Esophagus mucosa (tissue), 1 donor: ENCODE measurements around the gene SPTLC3. TPM values are rescaled to one million over a fixed set of nuclear protein-coding genes. Genes with fewer than 3 reads are reported as not detected.

Experiments used
- ATAC-seq: fragments of 200-7000 bp; cut with Tn5 transposase; one replicate; pipeline ENCODE4 v1.9.1; 2020
- total RNA-seq: library from RNA; stranded (reverse); gene quantifications from one replicate; pipeline ENCODE4 v1.2.4, GENCODE V29; 2023
- donor health status: DM: yes; HTN: yes; CAD: no.

SPTLC3 gene
- total RNA-seq, 1 donor from 2014 or later = 9.0 TPM

DNA sequence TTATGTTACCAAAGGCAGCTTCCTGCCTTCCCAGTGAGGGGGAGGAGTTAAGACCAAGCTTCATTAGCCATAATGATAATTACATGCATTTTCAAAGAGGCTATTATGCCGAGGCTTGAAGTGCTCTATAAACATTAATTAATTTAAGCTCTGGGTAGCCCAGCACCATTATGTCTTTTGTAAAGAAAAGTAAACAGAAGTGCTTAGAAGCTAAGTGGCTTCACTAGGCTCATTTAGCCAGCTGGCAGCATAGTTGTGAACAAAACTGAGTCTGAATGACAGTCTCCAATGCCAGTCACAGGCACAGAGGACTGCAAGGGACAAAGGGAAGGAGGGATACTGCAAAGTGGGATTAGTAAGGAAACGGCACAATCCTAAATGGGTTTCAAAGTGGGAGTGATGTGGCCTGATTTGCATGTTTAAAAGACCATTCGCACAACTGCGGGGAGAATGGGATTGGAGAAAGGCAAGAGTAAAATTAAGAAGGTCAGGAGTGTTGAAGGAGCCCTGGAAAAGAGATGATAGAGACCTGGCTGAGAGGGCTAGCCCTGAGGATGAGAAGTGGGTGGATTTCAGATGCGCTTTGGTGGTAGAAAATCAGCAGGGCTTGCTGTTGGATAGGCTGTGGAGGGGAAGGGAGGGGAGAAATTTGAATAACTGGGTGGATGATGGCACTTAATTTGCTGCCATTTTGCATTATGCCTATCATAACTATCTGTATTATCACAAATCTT is 192.2 kb downstream of the SPTLC3 start:
- no peak for ATAC-seq

DNA sequence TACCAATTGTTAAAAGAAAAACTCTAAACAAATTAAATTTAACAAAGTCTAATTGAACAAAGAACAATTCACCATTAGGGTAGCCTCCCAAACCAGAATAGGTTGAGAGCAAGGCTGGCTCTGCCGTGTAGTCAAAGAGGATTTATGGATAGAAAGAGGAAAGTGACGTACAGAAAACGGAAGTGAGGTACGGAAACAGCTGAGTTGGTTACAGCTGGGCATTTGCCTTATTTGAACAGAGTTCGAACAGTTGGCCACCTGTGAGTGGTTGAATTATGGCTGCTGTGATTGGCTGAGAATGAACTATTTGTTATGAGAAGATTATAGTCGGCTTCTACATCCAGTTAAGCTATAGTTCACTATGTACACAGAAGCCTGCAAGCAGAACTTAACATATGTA is 193.8 kb downstream of the SPTLC3 start:
- ATAC-seq = no peak

DNA sequence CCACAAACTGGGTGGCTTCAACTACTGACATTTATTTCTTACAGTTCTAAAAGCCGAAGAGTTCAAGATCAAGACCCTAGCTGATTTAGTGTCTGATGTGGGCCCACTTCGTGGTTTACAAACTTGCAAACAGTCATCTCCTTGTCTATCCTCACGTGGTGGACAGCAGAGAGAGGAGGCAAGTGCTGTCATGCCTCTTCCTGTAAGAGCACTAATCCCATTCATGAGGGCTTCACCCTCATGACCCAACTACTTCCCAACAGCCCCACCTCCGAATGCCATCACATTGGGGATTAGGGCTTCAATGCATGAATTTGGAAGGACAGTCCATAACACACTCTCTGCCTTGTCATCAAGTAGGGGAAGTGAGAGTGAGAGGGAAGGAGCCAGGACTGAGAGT is 196.7 kb downstream of the SPTLC3 start:
- peak; percentile 82 for ATAC-seq

DNA sequence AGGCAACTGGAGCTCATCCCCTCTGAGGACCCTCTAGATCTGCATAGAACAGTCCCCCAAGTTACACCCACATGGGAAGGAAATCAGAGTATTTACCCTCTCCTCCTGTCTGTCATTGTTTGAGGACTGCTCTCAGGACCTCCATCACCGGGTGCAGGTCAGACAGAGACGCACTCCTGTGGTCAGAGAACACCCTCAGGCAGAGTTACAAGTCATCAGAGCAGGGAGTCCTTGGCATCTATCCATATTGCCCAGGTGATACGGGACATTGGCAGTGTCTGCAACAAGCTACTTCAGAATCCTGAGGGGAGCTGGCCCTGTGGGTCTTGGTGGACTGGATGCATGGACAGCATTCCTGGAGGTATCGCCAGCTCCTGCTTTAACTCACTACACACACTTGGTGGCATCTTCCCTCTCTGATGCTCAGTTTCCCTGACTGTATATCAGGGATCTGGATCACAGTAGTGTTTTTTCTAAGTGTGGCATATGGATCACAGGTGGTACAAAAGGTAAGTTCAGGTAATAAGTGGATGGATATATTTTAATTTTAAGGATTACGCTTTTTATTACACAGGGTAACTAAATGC is 197.2 kb downstream of the SPTLC3 start:
- ATAC-seq = peak; percentile 17

DNA sequence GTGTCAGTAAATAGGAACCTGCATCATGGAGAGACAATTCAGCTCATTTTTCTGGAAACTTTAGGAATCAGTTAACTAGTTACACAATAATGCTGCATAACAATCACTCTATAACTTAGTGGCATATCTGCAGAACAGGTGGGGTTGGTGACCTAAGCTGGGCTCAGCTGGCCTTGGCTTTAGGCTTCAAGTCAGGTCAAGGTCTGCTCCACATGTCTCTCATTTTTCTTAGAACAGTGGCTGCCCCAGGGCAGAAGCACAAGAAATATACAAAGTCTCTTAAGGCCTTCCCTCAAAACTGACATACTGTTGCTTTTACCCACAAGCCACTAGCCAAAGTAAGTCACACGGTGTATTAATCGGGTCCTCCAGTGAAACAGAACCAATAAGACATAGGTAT is 198.2 kb downstream of the SPTLC3 start:
- ATAC-seq = no peak

DNA sequence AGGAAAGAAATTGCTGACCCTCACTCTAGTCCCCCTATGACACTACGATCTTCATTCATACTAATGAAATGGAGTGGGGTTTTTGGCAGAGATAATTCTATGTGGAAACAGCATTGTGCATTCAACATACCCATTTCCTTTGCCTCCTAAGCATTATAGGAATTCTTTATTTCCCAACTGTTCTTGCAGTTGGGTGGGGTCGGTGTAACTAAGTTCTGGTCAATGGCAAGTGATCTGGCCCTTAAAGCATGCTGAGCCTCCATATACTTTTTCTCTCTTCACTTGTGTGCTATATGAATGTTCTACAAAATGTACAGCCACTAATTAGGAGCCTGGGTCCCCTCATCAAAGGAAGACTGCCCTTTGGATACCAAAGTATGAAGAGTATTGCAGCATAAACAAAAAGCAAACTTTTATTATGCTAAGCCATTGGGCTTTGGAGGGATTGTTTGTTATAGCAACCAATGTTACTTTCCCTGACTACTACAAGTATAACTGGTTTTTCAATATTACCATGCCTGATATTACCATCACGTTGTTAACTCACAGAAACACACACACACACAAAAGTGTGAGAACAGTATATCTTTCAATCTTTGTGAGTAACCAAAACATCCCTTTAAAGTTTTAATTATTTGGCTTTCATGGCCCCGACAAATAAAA is 203.3 kb downstream of the SPTLC3 start:
- peak; percentile 61 for ATAC-seq

DNA sequence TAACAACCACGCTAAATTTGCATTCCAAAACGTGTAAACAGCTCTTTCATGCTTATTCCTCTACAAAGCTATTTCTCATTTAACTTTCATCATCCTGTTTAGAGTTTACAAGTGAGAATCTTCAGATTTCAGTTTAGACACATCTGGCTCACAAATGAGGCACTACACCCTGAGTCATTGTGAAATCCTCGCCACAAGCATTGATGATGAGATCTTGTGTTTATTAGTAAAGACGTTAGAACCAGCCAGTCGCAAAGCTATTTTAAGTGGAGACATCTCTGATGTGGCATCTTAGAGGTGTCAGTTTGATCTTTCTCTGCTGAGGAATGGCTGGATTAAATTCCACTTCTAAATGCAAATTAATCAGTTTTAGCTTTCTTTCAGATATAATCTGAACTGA is 204.0 kb downstream of the SPTLC3 start:
- no peak for ATAC-seq

DNA sequence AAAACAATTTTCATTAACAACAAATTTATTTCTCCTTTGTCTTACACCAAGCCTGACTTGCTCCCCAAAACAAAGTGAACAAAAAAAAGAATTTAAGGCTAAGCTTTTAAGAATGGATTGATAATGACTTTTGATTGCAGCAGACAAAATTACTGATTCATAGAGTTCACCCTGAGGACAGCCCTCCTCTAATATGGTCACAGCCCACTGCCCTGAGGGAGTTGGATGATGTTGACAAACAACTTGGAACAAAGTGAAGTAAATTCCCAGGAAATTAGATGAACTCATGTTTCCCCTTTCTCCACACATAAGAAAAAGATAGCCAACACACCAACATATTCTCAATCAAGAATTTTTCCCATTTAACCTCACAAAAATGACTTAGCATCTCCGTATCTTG is 204.6 kb downstream of the SPTLC3 start:
- no peak for ATAC-seq

DNA sequence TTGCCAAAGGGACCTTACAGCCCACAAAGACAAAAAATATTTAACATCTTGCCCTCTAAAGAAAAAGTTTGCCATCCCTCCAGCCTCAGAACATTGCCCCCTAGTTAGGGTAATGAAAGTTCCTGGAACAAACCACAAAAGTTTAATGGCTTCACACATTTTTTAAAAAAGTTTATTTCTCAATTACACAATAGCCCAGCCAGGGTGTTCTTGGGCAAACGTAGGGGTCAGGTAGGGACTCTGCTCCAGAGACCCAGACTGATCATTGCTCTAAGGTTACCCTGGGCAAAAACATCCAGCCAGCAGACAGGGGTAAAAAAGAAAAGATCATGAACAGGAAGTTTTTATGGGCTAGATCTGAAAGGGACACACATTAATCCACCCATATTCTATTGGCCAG is 207.8 kb downstream of the SPTLC3 start:
- no peak for ATAC-seq

Other genes starting within 250 kb of the SPTLC3 start
- gene ISM1, start 212.3 kb downstream of the SPTLC3 start, total RNA-seq = 1.7 TPM